NCI-H2029 (cell line): Measurements from ENCODE around the gene C12orf42.
"Not testable (repeated sequence)": the region's sequence is repeated elsewhere in the genome, so short reads cannot be mapped to it uniquely, and the experiment has no call there.

Source experiments
- DNase-seq: peaks from one replicate; lab custom pipeline; 2025; lab: John Stamatoyannopoulos, UW

C12orf42 gene

GRCh38 chr12:103424849-103425586 is 70.8 kb downstream of the C12orf42 start:
- not testable (repeated sequence) for DNase-seq

GRCh38 chr12:103423516-103423910 is 72.3 kb downstream of the C12orf42 start:
- no peak for DNase-seq

GRCh38 chr12:103422746-103423515 is 72.8 kb downstream of the C12orf42 start:
- peak; percentile 59 for DNase-seq

- no peak for DNase-seq
Observed at GRCh38 chr12:103422328-103422727, 73.4 kb downstream of the C12orf42 start.

GRCh38 chr12:103421402-103421801 is 74.4 kb downstream of the C12orf42 start:
- DNase-seq = no peak

GRCh38 chr12:103415681-103416080 is 80.1 kb downstream of the C12orf42 start:
- DNase-seq = no peak

GRCh38 chr12:103401421-103401820 is 94.3 kb downstream of the C12orf42 start:
- no peak for DNase-seq

- no peak for DNase-seq
Observed at GRCh38 chr12:103399986-103400385, 95.8 kb downstream of the C12orf42 start.

- no peak for DNase-seq
Observed at GRCh38 chr12:103397536-103397935, 98.2 kb downstream of the C12orf42 start.

GRCh38 chr12:103392722-103393121 is 103.0 kb downstream of the C12orf42 start:
- no peak for DNase-seq

- no peak for DNase-seq
Observed at GRCh38 chr12:103391103-103391502, 104.7 kb downstream of the C12orf42 start.

- DNase-seq = peak; percentile 96
Observed at GRCh38 chr12:103387385-103387784, 108.4 kb downstream of the C12orf42 start.

- no peak for DNase-seq
Observed at GRCh38 chr12:103386451-103386850, 109.3 kb downstream of the C12orf42 start.

- DNase-seq = no peak
Observed at GRCh38 chr12:103382736-103383346, 112.9 kb downstream of the C12orf42 start.

- no peak for DNase-seq
Observed at GRCh38 chr12:103382119-103382518, 113.6 kb downstream of the C12orf42 start.

GRCh38 chr12:103379670-103380069 is 116.1 kb downstream of the C12orf42 start:
- DNase-seq = no peak

GRCh38 chr12:103373088-103373523 is 122.7 kb downstream of the C12orf42 start:
- peak; percentile 91 for DNase-seq

- DNase-seq = no peak
Observed at GRCh38 chr12:103369929-103370328, 125.8 kb downstream of the C12orf42 start.

- no peak for DNase-seq
Observed at GRCh38 chr12:103368167-103368566, 127.6 kb downstream of the C12orf42 start.

- DNase-seq = no peak
Observed at GRCh38 chr12:103354403-103354802, 141.4 kb downstream of the C12orf42 start.

GRCh38 chr12:103353913-103354312 is 141.9 kb downstream of the C12orf42 start:
- no peak for DNase-seq

GRCh38 chr12:103350116-103350515 is 145.7 kb downstream of the C12orf42 start:
- DNase-seq = no peak

- no peak for DNase-seq
Observed at GRCh38 chr12:103348935-103349334, 146.8 kb downstream of the C12orf42 start.
